Tibial nerve (tissue), 4 donors: ENCODE measurements around the gene STOX2.

ENCODE experiments used
- CTCF ChIP-seq, 5 experiments: fragments of 200-600 bp in 3 of 5; fragments of 450-650 bp in 2 of 5; sonication (generic) in 3 of 5; IDR thresholded peaks; one replicate each; pipeline ENCODE4 v1.5.1; 2016 to 2019; ENCODE audit warnings: antibody characterized with exemption in 5 of 5, mild to moderate bottlenecking in 3 of 5, moderate library complexity in 2 of 5
- EP300 ChIP-seq, 2 donors: sonication (generic); formaldehyde crosslinking; IDR thresholded peaks; one replicate each; pipeline ENCODE4 v1.6.1; 2017; ENCODE audit warnings: antibody characterized with exemption in 2 of 2, mild to moderate bottlenecking in 1 of 2
- POLR2A ChIP-seq, 2 donors: fragments of 450-650 bp; IDR thresholded peaks; one replicate each; pipeline ENCODE4 v1.6.1; 2017; ENCODE audit warnings: antibody characterized with exemption in 2 of 2, mild to moderate bottlenecking in 2 of 2, moderate library complexity in 2 of 2

GRCh38 chr4:183857040-183857439 is 48.1 kb upstream of the STOX2 start:
- no peak for TF ChIP-seq CTCF (IDR thresholded peaks at IDR 0.05)
- no peak for TF ChIP-seq EP300 (IDR thresholded peaks at IDR 0.05)
- no peak for TF ChIP-seq POLR2A (IDR thresholded peaks at IDR 0.05)
